A673 (cell line): Measurements from ENCODE around the gene USP53. TPM values are rescaled to one million over a fixed set of nuclear protein-coding genes. Genes with fewer than 3 reads are reported as not detected.
"Not testable (repeated sequence)": the region's sequence is repeated elsewhere in the genome, so short reads cannot be mapped to it uniquely, and the experiment has no call there.

Source experiments
- BruUV-seq: library from RNA; stranded (reverse); fragments of 400-500 nt; replicated peaks from 2 replicates; lab custom pipeline; 2021; lab: Mats Ljungman, UMichigan
- CTCF ChIA-PET: fragments of 300-600 bp; sonication (Branson Sonifier 250); formaldehyde crosslinking; loops from one replicate; lab custom pipeline; 2022; ENCODE audit warnings: antibody characterized with exemption; lab: Charles Lee
- POLR2A ChIA-PET: fragments of 300-600 bp; sonication (Branson Sonifier 250); formaldehyde crosslinking; loops from one replicate; lab custom pipeline; 2022; ENCODE audit warnings: antibody characterized with exemption; ENCODE audit not compliant: low non-redundant PET; lab: Charles Lee
- DNase-seq: peaks from one replicate; pipeline ENCODE4 v3.0.0-alpha.2; 2015; ENCODE audit warnings: low spot score
- H3K27ac ChIP-seq: fragments of 200-600 bp; sonication (generic); 2 replicates; pipeline ENCODE4 v1.5.1; 2016; ENCODE audit warnings: mixed run types, low read depth, mild to moderate bottlenecking, mixed read lengths, antibody characterized with exemption, low read length; ENCODE audit not compliant: poor library complexity, severe bottlenecking
- H3K27me3 ChIP-seq: fragments of 200-600 bp; sonication (generic); replicated peaks from 2 replicates; pipeline ENCODE4 v1.6.1; 2017; ENCODE audit warnings: mixed run types, low read depth, mild to moderate bottlenecking, mixed read lengths, antibody characterized with exemption, low read length; ENCODE audit not compliant: insufficient read depth, poor library complexity
- H3K36me3 ChIP-seq: fragments of 200-600 bp; sonication (generic); 2 replicates; pipeline ENCODE4 v1.6.1; 2016; ENCODE audit warnings: mixed run types, mild to moderate bottlenecking, mixed read lengths, antibody characterized with exemption, low read length; ENCODE audit not compliant: insufficient read depth, poor library complexity, severe bottlenecking
- H3K4me1 ChIP-seq: fragments of 200-600 bp; sonication (generic); 2 replicates; pipeline ENCODE4 v1.6.1; 2017; ENCODE audit warnings: mixed run types, mild to moderate bottlenecking, mixed read lengths, antibody characterized with exemption, low read length; ENCODE audit not compliant: insufficient read depth, poor library complexity, severe bottlenecking
- H3K4me3 ChIP-seq: fragments of 200-600 bp; sonication (generic); 2 replicates; pipeline ENCODE4 v1.5.1; 2016; ENCODE audit warnings: low read depth, mixed run types, mild to moderate bottlenecking, mixed read lengths, low read length; ENCODE audit not compliant: poor library complexity, severe bottlenecking
- H3K9me3 ChIP-seq: fragments of 200-600 bp; sonication (generic); 2 replicates; pipeline ENCODE4 v1.6.1; 2016; ENCODE audit warnings: mixed run types, low read depth, mild to moderate bottlenecking, mixed read lengths, antibody characterized with exemption, low read length; ENCODE audit not compliant: poor library complexity, severe bottlenecking
- EZH2 ChIP-seq: fragments of 200-600 bp; sonication (generic); IDR thresholded peaks from 2 replicates; pipeline ENCODE4 v1.6.1; 2017; ENCODE audit warnings: borderline replicate concordance, low read depth, mild to moderate bottlenecking, mixed read lengths, antibody characterized with exemption, low read length; ENCODE audit not compliant: poor library complexity, severe bottlenecking
- intact Hi-C: fragments of 100-400 bp; cut with micrococcal nuclease; formaldehyde crosslinking; loops from one replicate; pipeline ENCODE4 v1.10.0; 2022; ENCODE audit not compliant: unreplicated experiment
- total RNA-seq: library from RNA; stranded (reverse); gene quantifications from 2 replicates; pipeline ENCODE4 v1.2.3, GENCODE V29; 2021
- TF ChIP-seq, protein P1 (sequence below): fragments of 300-800, 200-600 bp; sonication (generic); conservative IDR thresholded peaks from 2 replicates; pipeline ENCODE4 v1.5.1; 2017; ENCODE audit warnings: low read depth, mild to moderate bottlenecking, antibody characterized with exemption, low read length, moderate library complexity, mixed read lengths

USP53 gene
- total RNA-seq, 1 experiment from 2014 or later = 12.2 TPM

DNA sequence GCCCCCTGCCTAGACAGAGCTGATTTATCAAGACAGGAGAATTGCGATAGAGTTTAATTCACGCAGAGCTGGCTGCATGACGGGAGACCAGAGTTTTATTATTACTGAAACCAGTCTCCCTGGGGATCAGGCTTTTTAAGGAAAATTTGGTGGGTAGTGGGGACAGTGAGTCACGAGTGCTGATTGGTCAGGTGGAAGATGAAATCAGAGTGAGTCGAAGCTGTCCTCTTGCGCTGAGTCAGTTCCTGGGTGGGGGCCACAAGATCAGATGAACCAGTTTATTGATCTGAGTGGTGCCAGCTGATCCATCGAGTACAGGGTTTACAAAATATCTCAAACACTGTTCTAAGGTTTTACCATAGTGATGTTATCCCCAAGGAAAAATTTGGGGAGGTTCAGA lies 40.3 kb upstream of the USP53 start:
- no TSS peak for BruUV-seq
- ChIA-PET POLR2A (no interaction called here), CTCF (no interaction called here)
- no peak overlapping the region for H3K27ac ChIP-seq
- H3K36me3 ChIP-seq = no peaks in the 10 kb centered on the region
- peak; percentile 2 for DNase-seq
- intact Hi-C loops = no loop called here
- H3K9me3 ChIP-seq = no peaks in the 10 kb centered on the region
- TF ChIP-seq EZH2 = no peak
- TF ChIP-seq, protein P1, sequence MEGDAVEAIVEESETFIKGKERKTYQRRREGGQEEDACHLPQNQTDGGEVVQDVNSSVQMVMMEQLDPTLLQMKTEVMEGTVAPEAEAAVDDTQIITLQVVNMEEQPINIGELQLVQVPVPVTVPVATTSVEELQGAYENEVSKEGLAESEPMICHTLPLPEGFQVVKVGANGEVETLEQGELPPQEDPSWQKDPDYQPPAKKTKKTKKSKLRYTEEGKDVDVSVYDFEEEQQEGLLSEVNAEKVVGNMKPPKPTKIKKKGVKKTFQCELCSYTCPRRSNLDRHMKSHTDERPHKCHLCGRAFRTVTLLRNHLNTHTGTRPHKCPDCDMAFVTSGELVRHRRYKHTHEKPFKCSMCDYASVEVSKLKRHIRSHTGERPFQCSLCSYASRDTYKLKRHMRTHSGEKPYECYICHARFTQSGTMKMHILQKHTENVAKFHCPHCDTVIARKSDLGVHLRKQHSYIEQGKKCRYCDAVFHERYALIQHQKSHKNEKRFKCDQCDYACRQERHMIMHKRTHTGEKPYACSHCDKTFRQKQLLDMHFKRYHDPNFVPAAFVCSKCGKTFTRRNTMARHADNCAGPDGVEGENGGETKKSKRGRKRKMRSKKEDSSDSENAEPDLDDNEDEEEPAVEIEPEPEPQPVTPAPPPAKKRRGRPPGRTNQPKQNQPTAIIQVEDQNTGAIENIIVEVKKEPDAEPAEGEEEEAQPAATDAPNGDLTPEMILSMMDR = no peak
- H3K4me3 ChIP-seq = no peak overlapping the region
- H3K27me3 ChIP-seq = no peaks in the 10 kb centered on the region
- no peaks in the 10 kb centered on the region for H3K4me1 ChIP-seq

- H3K9me3 ChIP-seq, H3K27me3 ChIP-seq, DNase-seq, H3K4me3 ChIP-seq, H3K36me3 ChIP-seq, POLR2A ChIA-PET, intact Hi-C loops, BruUV-seq, H3K4me1 ChIP-seq, H3K27ac ChIP-seq, CTCF ChIA-PET: not testable (repeated sequence)
Observed at GRCh38 chr4:119173729-119174361, 38.7 kb upstream of the USP53 start.

DNA sequence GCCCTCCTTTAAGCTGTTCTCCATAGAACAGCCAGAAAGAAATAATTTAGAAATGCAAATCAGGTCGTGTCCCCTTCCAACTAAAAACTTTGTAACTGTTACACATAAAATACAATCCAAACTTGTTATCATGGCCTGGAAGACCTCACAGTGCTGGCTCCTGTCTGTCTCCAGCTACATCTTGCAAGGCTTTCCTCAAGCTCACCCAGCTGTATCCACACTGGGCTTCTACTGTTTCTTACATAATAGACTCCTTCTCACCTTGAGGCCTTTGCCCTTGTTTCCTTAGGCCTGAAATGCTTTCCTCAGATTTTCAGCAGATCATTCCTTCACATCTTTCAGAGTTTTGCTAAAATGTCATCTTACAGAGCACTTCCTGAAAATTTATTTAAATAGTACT lies 33.5 kb upstream of the USP53 start:
- no peak overlapping the region for H3K4me3 ChIP-seq
- TF ChIP-seq, protein P1 = no peak
- TF ChIP-seq EZH2 = no peak
- H3K27me3 ChIP-seq = no peaks in the 10 kb centered on the region
- H3K4me1 ChIP-seq = no peaks in the 10 kb centered on the region
- no TSS peak for BruUV-seq
- no peak for DNase-seq
- H3K9me3 ChIP-seq = no peaks in the 10 kb centered on the region
- ChIA-PET POLR2A (no interaction called here), CTCF (no interaction called here)
- H3K27ac ChIP-seq = no peak overlapping the region
- intact Hi-C loops = no loop called here
- no peaks in the 10 kb centered on the region for H3K36me3 ChIP-seq

- DNase-seq = no peak
- ChIA-PET CTCF (no interaction called here), POLR2A (no interaction called here)
- no peaks in the 10 kb centered on the region for H3K27me3 ChIP-seq
- no peaks in the 10 kb centered on the region for H3K36me3 ChIP-seq
- intact Hi-C loops = no loop called here
- no peaks in the 10 kb centered on the region for H3K4me1 ChIP-seq
- H3K4me3 ChIP-seq = no peak overlapping the region
- TF ChIP-seq, protein P1 = no peak
- TF ChIP-seq EZH2 = no peak
- BruUV-seq = no TSS peak
- no peaks in the 10 kb centered on the region for H3K9me3 ChIP-seq
- no peak overlapping the region for H3K27ac ChIP-seq
Observed at GRCh38 chr4:119184128-119184527, 28.4 kb upstream of the USP53 start.
